GM21515 (cell line): ENCODE results near the gene POU4F1.

ENCODE experiments used
- ATAC-seq: cut with Tn5 transposase; IDR thresholded peaks from one replicate; pipeline ENCODE4 v1.9.1; 2021; ENCODE audit not compliant: unreplicated experiment

POU4F1 gene

DNA sequence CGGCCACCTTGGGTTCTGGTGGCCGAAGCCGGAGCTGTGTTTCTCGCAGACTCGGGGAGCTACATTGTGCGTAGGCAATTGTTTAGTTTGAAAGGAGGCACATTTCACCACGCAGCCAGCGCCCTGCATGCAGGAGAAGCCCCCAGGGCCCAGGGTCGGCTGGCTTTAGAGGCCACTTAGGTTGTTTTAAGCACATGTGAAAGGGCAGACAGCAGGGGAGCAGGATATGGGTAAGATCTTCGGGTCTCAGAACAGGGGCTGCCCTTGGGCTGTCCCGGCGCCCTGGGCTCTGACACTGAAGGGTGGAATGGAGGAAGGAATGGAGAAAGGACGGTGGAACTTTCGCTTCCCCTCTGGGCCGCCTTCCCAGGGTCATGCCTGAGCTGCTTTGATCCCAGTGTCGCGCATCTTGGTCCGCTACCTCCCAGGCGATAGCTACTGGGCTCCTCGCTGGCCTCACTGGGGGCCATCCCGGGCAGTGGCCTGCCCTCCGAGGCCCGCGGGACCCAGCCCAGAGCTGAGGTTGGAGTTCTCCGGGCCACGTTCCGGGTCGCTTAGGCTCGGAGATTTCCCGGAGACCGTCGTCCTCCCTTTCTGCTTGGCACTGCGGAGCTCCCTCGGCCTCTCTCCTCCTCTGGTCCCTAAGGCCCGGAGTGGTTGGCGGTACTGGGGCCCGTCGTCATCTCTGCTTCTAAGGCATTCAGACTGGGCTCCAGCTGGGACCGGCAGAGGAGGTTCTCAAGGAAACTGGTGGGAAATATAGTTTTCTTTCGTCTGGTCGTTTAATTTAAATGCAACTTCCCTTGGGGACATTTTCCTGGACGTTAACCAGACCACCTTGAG is 4.3 kb upstream of the POU4F1 start:
- ATAC-seq = no peak

DNA sequence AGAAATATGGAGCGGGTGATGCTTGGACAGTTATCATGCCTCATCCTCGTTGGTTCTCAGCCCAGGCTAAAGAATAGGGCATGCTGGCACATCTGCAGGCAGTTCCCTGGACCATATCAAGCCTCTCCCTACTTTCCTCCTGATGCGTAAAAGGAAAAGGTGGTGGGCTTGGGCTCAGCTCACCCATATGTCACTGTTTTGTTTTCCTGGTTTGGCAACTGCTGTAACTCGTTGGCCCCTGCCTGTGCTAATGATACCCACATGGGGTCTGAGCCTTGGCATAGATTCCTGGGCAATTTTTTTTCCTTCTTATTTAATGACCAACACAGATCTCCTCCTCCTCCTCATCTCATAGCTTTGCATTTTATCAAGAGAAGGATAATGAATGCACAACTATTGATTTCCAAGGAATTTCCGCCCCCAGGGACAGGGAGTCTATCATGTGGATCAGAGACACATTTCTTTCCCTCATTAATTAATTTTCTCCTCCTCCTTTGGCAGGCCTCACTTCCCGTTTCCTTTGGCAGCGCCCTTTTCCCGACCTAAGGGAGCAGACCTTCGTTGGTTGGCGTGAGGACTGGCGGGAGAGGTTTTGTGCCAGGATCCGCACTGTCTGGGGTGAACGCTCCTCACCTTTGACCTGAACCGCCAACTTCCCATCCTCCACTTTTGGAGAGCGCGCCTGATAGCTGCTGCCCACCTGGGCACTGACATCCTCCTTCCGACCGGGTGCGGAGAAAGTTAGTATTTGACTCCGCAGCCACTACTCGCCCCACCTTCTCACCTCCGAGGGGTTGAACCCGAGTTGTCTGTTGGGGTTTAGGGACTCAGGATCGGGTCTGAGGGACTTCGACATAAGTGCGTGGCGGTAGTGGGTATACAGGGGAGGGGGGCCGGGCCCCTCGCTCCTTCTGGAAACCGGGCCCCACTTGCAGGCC is 3.4 kb upstream of the POU4F1 start:
- ATAC-seq = no peak

DNA sequence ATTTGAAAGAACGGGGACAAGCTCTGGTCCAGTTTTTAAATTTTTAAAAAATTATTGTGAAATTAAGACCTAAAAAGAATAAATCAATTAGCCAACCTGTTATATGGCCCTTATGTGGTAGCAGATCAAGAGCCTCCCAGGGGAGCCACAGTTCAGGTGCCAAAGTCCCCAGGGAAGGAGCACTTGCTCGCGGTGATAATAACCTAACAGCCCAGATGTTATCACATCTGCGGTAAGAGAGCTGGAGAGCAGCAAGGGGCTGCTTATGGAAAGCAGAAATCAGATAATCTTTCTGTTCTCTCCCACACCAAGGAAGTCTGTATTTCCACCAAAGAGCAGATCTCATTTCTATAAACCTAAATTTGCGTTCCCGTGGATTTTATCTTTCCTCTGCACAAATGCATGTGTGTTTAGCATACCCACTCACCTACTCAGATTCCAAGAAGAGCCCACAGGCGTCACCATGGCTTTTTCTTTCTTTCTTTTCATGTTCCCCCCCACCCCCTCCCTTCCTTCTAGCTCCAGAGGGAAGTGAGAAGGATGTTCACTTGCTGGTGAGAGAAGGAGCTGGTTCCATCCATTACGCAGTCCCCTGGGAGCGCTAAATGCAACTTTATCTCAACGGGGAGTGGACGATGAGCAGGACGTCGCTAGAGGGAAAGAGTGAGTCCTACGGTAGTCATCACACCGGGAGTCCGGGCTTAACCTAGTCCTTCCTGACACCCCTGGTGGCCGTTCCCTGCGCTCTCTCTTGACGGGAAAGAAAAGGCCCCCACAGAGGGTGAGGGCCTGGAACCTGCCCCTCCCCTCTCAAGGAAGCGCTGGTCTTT is 1.6 kb upstream of the POU4F1 start:
- no peak for ATAC-seq

DNA sequence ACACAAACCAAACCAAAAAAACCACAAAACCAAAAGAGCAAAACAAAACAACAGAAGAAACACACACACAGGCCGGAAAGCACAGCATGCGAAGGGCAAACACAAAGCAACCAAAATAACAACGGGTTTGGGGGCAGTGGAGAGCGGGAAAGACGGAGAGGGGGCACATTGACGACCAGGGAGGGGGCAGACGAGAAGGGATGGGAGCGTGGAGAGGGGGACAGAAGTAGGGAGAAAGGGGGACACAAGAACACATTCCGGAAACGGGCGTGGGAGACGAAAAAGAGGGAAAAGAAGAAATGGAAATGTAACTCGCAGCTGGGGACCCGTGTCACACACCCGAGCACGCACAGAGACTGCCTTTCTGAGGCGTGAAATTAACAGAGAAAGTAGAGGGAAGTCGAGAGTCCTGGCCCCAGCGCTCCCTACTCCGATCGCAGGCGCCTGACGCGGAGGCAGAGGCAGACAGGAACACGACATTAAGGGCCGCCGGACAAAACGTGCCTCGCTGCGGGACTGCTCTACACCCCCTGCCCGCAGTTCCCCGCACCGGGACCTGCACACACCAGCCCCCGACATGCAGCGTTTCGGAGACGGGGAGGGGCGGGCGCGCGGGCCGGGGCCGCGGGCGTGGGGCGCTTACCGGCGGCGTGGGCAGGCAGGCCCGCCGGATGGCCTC is 652 bp downstream of the POU4F1 start:
- peak; percentile 26 for ATAC-seq

DNA sequence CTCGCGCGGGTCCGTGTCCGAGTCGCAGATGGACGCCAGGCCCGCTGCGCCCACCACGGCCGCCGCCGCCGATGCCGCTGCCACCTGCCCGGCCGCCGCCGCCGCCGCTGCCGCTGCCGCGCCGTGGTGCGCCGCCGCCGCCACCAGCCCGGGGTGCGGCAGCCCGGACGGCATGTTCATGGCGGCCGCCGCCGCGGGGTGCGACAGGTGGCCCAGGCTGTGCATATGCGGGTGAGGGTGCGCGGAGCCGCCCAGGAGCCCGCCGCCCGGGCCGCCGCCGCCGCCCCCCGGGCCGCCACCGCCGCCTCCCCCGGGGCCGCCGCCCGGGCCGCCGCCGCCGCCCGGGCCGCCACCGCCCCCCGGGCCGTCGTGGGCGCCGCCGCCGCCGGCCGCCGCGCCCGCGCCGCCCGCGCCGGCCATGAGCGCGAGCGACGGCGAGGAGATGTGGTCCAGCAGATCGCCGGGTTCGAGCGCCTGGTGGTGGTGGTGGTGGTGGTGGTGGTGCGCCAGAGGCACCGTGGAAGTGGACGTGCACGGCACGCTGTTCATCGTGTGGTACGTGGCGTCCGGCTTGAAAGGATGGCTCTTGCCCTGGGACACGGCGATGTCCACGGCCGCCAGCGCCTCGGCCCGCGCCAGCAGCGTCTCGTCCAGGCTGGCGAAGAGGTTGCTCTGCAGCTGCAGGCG is 1.3 kb downstream of the POU4F1 start:
- no peak for ATAC-seq

DNA sequence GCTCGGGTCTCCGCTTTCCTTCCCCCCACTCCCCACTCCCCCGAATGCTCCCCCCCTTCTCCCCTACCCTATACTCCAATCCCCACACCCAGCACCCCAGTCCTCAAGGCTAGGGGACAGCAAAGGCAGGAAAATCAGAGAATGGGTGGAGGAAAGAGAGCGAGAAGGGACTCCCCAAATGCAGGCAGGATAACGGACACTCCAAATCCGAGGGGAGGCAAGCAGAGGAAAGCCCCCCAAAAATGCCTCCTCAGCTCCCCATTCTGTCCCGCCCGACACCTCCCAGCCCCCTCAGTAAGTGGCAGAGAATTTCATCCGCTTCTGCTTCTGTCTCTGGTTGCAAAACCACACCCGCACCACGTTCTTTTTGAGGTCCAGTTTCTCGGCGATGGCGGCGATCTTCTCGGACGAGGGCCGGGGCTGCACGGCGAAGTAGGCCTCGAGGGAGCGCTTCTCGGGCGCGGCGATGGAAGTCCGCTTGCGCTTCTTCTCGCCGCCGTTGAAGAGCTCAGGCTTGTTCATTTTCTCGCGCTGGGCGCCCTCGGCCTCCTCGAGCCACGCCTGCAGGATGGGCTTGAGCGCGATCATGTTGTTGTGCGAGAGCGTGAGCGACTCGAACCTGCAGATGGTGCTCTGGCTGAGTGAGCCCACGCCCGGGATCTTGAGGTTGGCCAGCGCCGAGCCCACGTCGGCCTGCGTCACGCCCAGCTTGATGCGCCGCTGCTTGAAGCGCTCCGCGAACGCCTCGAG is 2.1 kb downstream of the POU4F1 start:
- ATAC-seq = no peak

DNA sequence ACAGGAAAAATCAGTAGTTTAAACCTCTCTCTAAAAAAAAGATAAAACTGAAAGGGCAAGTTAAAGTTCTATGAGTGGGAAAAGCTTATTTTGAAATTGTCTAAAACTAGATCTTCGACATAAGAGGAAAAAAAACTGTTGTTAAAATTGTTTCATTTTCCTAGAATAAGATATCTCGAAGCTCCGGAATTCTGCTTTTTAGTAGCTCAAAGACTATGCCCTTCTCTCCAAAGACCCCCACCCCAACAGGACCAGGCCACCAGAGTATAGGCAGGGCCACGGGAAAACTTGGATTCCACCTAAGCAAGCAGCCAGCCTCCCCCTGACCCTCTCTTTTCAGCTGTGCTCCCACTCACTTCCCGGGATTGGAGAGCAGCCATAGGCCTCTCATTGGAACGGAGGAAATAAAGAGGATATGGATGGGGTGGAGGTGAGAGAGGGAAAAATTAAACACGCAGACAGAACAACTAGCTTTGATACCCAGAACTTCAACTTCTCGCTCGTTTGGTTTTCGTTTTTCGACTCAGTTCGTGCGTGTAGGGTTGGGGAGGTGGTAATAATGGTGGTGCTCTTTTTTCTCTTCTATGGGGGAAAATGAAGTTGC is 3.0 kb downstream of the POU4F1 start:
- no peak for ATAC-seq

DNA sequence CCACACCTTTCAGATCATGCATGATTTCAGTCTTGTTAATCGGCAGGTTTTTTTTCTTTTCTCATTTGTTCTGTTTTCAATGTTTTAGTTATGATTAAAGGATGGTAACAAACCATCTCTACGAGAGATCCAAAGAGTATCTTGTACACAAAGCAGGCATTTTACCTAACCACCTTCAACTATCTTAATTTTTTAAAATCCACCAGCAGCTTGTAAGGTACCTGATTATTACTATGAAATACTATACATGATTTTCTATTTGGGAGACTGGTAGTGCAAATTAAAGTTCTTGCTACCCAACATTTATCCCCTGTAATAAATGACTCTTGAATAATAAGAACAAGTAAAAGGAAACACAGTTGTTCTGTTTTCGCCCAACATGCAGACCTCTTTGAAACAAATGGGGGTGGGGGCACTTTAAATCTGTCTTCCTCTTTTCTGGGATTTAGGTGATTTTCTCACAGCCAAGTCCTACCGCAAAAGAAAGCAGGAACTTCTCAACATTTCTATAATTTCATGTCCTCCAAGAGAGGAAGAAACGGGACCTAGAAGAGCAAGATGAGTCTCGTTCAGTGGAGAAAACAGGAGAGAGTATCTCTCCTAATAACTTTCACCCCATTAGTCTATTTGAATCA is 3.6 kb downstream of the POU4F1 start:
- ATAC-seq = no peak

DNA sequence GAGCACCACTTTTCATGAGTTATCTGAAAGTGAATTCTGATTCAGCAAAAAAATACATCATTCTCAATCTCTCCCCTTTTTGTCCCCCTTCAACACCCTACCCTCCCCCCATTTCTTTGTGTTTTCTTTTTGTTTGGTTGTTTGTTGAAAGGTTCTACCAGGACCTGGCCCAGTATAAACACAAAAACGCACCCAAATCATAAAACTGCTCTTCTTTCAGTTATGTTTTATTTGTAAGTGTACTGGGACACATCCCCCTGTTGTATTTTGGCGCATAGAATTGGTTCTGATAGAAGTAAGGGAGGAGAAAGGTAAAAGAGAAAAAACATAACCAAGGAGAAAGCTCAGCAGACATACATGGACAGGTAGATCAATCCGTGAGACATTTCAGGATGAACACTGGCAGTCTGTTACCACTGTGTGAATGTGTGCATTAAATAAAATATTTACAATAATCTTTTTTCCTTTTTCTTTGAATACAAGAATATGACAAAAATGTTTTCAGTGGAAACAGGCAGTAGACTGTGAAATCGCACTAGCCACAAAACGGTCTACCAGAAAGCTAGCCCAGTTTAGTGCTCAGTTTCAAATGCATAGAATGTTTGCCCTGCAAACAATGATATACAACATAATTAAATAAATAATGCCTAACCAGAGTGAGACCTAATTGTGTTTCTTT is 4.2 kb downstream of the POU4F1 start:
- no peak for ATAC-seq

DNA sequence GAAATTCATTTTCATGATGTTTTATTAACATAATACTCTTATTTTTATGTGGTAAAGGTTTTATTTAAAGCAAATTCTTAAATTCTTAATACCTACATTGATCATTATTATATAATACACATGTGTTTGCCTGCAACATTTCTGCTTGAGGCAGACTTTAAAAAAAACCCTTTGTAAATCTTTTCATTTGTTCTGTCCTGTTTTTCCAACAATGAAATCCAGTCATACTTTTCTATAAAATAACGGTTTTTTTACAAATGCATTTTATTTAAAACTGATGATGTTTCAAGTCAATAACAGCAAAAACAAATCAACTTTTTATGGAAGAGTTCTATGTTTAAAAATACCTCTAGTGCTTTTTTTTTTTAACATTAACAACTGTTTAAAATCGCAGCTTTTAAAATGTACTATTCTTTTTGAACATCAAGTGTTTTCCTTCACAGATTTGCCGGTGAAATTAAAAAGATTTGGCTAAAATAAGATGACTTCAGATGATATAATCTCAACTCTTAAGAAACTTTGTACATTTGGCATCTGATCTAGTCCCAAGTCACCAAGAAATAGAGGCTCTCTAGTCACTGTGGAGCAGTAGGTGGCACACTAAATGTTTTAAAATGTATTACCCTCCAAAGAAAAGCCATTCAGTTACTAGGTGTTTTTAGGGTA is 5.1 kb downstream of the POU4F1 start:
- ATAC-seq = no peak

DNA sequence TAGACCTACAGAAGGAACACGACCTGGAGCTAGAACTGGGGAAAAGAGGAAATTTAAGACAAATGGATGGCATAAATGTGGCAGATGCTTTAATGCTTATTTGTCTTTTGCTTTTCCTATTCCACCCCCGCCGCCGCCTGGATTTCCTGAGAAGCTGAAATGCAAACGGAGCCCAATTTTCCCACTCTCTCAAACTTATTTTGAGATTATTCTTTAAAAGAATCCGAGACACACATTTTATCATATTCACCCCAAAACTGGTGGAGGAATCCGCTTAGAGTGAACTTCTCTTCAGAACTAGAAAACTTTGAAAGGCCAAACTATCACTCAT is 5.8 kb downstream of the POU4F1 start:
- no peak for ATAC-seq

DNA sequence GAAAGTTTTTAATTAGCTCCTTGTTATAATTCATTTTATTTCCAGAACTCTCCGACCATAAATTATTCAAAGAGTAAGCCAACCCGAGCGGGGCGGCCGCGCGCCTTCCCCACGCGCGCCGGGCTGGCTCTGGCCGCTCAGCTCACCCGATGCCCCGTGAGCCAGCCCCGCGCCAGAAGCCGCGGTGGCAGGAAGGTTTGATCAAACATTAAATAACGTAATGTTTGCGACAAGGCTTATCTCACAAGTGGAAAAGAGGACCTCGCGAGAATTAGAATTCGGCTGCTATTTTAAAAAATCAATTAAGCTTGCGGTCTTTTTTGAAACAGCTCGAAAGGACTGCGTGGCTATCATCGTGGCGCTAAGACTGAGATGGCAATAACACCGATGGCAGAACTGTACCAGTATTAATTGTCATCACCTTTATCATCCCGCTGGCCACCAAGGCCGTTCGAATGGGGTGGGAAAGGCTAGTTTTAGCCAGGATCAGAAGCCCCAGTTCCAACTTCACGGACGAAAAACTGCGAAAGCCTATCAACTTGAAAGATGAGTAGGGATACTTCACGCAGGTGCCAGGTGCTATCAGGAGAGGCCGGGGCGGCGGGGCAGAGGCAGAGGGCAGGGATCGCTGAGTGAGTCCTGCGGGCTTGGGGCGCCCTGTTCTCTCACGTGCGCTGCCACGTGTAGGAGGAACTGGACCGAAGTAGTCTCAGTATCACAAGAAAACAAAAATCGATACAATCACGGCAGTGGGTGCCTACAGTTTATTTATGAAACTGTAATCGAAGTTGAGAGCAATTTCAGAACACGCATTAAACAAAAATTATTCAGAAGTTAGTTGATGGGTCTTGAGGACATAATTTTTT is 6.4 kb downstream of the POU4F1 start:
- ATAC-seq = no peak

DNA sequence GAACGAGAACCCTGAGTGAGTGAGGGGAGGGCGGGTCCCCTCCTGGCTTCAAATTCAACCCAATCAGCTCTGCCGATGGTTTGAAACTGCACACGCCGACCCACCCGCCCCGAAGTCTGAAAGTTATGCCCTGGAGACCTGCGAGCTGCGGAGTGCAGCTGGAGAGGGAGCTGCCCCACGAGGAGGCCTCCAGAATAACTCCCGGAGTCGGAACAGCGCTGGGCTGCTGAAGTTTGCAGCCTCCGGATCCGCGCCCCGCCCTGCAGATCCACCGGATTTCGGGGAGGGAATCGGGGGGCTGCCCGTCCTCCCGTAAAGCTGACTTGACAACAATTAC is 7.0 kb downstream of the POU4F1 start:
- no peak for ATAC-seq

DNA sequence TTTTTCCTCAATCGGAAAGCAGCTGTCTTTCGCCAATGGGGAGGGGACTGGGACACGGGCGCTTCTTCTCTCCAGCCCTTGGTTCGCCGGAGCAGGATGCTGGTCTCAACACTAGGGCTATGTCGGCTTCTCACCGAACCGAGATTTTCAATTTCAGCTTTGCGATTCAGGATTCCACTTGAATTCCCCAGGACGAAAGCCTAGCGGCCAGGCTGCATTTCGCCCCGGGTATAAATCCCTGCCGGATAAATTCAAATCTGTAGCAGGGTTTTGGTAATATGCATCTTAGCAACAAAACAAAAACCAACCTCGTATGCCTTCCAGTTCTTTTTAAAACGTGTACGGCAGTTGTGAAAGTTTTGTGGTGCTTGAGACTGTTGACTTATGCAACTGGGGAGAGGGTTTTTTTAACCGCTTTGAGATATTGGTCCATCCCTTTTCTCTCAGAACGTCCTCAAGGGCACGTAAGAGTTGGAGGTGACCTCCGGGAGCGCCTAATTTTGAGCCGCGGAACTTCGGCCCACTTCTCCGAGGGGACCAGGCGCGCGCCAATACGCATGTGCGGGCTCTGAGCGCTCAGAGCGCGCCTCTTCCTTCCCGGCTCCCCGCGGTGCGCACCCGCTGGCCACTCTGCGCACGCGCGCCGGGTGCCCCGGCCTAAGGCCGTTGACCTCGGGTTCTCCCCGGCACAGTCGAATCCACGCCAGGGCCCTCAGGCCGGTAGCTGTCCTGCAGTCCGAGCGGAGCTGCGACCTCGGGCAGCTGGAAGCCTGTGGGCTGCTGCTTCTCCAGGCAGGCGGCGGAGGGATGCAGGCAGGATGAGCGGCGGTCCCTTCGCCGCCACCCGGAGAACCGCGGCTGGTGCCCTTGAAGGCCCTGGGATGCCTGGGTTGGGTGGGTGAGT is 7.6 kb downstream of the POU4F1 start:
- peak; percentile 77 for ATAC-seq

DNA sequence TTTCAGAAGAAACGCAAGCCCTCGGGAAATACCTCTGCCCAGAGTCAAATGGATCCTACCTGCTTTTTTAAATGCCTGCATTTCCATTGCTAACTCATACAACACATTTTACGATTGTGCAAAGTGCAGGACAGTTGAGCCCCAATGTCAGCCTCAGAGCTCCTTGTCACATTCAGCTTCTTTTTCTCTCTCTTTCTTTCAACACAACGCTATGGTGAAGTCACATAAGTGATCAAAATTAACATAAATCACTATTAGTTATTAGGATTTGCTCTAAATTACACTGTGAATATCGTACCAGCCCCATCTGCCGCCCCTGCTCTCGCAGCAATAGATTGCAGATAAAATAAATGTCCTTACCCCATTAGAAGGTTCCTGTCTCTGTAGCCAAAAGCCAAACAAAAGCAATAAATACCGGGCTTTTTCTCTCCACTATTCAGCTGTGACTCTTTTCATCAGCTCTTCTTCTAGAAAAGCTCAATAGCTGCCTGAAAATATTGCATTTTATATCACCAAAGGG is 8.8 kb downstream of the POU4F1 start:
- no peak for ATAC-seq
